Lower leg skin (tissue), 3 donors: ENCODE data around the gene MAN2A1.

Experiments
- CTCF ChIP-seq, 3 donors: fragments of 450-650 bp; IDR thresholded peaks; one replicate each; pipeline ENCODE4 v1.5.1; 2016; ENCODE audit warnings: antibody characterized with exemption in 3 of 3, mild to moderate bottlenecking in 3 of 3, moderate library complexity in 2 of 3
- POLR2A ChIP-seq, 2 donors: fragments of 450-650 bp; IDR thresholded peaks; one replicate each; pipeline ENCODE4 v1.6.1; 2016 to 2017; ENCODE audit warnings: antibody characterized with exemption in 2 of 2, mild to moderate bottlenecking in 1 of 2, moderate library complexity in 1 of 2

GRCh38 chr5:109848130-109848529, 158.4 kb downstream of the MAN2A1 start:
- TF ChIP-seq CTCF (IDR thresholded peaks at IDR 0.05), result no peak
- TF ChIP-seq POLR2A (IDR thresholded peaks at IDR 0.05), result no peak
